ENCODE results near the gene DGKH.

DNA sequence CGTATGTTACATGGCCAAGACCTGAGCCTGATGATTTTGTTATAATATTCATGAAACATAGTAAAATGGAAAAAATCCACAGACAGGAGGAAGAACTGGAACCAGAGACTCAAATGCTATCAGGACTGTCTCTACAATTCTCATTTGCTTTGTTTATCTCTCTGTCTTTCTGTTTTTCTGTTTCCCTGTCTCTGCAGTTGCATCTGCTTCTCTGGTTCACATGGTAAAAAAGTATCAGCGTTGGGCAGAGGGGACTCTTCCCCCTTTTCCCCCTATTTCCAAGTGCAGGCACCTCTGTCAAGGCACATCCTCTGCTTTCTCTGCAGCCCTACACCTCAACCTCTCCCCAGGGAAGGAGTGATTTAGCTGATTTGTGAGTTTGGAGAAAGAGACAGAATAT lies 46.4 kb upstream of the DGKH start:
- TF ChIP-seq, protein P1, sequence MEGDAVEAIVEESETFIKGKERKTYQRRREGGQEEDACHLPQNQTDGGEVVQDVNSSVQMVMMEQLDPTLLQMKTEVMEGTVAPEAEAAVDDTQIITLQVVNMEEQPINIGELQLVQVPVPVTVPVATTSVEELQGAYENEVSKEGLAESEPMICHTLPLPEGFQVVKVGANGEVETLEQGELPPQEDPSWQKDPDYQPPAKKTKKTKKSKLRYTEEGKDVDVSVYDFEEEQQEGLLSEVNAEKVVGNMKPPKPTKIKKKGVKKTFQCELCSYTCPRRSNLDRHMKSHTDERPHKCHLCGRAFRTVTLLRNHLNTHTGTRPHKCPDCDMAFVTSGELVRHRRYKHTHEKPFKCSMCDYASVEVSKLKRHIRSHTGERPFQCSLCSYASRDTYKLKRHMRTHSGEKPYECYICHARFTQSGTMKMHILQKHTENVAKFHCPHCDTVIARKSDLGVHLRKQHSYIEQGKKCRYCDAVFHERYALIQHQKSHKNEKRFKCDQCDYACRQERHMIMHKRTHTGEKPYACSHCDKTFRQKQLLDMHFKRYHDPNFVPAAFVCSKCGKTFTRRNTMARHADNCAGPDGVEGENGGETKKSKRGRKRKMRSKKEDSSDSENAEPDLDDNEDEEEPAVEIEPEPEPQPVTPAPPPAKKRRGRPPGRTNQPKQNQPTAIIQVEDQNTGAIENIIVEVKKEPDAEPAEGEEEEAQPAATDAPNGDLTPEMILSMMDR (IDR thresholded peaks at IDR 0.05), result no peak
- TF ChIP-seq POLR2AphosphoS5 (IDR thresholded peaks at IDR 0.05; ENCODE audit: low read depth, low read length), result no peak
